GM19468 (cell line): ENCODE measurements around the gene EIF3A.
A peak's percentile ranks its signal among the peaks of the same experiment; 100 is the strongest.
"Not testable (repeated sequence)": the region's sequence is repeated elsewhere in the genome, so short reads cannot be mapped to it uniquely, and the experiment has no call there.

ENCODE experiments used
- ATAC-seq: cut with Tn5 transposase; IDR thresholded peaks from one replicate; pipeline ENCODE4 v1.9.1; 2021; ENCODE audit warnings: mild to moderate bottlenecking, moderate library complexity, moderate number of reproducible peaks; ENCODE audit not compliant: unreplicated experiment; ENCODE audit errors: extremely low read depth

EIF3A gene

DNA sequence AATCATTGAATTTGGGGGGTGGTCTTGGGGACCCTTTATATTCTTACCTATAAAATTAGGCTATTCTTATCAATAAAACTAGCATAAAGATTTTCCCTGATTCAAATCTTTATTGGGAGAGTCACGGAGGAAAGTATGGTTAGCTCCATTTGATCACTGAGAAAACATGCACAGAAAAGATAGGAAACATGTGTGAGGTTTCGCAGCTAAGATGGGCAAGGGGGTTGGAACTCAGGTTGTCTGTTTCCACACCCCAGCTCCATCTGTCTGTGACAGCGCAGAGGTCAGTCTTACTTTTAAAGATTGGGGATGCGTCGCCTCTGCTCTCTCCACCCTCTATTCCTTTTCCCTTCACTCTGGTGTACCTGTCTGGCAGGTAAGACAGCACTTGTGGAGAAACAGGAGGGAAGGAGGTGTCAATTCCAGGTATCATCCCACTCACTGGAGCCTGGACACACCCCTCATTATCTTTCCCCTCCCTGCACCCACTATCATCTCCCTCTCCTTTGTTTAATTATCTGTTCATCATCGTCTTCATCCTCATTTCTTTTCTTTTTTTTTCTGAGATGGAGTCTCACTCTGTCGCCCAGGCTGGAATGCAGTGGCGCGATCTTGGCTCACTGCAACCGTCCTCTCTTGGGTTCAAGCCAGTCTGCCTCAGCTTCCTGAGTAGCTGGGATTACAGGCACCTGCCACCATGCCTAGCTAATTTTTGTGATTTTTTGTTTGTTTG lies 20.9 kb upstream of the EIF3A start:
- no peak for ATAC-seq

DNA sequence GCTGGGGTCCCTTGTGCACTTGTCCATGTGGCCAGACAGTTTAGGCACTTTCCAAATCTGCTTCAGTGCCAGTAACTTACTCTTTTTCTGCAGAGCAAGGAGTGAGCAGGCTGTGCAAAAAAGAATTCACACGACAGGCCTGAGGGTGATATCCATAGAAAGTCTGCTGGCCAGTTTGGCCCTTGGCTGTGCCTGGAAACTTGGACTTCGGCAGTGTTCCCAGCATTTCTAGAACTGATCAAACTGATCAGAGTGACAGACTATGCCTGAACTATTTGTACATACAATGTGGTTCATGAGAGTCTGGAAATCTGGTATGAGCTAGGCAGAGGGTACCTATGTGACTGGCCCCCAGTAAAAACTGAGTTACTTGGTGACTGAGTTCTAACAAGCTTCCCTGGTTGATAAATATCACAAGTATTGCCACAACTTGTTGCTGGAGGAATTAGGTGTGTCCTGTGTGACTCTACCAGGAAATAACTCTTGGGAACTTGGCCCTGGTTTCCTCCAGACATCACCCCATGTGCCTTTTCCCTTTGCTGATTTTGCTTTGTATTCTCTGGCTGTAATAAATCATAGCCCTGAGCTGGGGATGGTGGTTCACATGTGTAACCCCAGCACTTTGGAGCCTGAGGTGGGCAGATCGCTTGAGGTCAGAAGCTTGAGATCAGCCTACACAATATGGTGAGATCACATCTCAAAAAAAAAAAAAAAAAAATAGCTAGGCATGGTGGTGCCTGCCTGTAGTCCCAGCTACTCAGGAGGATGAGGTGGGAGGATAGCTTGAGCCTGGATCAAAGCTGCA lies 20.0 kb upstream of the EIF3A start:
- no peak for ATAC-seq

DNA sequence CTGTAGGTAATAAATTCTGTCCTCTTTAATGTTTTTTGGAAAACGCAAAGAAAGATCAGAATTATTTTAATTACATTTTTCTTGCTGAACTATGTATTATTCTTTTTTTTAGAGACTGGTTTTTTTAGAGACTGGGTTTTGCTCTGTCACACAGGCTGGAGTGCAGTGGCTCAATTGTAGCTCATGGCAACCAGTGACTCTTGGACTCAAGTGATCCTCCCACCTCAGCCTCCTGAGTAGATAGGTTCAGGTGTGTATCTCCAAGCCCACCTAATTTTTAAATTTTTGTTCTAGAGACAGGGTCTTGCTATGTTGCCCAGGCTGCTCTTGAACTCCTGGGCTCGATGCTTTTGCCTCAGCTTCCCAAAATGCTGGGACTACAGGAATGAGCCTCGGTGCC lies 18.0 kb upstream of the EIF3A start:
- no peak for ATAC-seq

DNA sequence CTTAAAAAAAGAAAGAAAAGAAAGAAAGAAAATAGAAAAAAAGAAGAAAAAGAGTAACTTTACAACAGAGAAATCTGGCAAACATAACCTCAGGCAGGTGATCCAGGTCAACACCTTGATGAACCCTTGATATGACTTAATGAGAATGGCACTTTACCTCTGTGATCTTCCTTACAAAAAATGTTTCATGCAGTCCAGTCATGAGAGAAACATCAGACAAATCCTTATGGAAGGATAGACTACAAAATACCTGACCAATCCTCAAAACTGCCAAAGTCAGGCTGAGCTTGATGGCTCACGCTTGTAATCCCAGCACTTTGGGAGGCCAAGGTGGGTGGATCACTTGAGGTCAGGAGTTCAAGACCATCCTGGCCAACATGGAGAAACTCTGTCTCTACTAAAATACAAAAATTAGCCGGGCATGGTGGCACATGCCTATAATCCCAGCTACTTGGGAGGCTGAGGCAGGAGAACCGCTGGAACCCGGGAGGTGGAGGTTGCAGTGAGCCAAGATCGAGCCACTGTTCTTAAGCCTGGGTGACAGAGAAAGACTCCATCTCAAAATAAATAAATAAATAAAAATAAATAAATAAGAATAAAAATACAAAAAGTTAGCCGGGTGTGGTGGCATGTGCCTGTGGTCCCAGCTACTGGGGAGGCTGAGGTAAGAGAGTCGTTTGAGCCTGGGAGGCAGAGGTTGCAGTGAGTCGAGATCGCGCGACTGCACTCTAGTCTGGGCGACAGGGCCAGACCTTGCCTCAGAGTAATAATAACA lies 16.2 kb upstream of the EIF3A start:
- ATAC-seq, result not testable (repeated sequence)

DNA sequence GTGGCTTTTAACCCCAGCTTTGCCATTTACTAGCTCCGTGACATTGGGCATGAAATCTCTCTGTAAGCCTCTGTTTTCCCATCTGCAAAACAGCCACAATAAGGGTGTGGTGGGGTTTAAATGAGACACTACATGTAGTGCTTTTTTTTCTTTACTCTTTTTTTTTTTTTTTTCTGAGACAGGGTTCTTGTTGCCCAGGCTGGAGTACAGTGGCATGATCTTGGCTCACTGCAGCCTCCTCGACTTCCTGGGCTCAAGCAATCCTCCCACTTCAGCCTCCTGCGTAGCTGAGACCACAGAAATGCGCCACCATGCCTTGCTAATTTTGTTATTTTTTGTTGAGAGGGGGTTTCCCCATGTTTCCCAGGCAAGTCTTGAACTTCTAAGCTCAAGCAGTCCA lies 15.0 kb upstream of the EIF3A start:
- ATAC-seq, result no peak

DNA sequence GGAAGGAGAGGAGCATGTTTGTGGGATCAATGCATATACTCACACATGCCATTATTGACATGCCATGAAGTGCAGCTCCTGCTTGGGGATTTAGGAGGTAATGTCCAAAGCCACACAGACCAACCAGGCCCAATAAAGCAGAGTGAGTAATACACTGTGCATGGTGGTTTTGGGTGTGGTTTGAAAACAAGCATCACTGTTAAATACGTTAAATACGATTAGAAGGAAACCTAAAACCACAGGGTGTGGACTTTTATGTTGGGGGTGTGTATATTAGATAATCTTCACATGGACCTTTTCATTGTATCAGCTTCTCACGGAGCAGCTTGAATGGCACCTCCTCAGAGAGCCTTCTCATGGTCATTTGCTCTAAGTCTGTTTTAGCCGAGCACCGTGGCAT lies 10.4 kb upstream of the EIF3A start:
- ATAC-seq, result no peak

DNA sequence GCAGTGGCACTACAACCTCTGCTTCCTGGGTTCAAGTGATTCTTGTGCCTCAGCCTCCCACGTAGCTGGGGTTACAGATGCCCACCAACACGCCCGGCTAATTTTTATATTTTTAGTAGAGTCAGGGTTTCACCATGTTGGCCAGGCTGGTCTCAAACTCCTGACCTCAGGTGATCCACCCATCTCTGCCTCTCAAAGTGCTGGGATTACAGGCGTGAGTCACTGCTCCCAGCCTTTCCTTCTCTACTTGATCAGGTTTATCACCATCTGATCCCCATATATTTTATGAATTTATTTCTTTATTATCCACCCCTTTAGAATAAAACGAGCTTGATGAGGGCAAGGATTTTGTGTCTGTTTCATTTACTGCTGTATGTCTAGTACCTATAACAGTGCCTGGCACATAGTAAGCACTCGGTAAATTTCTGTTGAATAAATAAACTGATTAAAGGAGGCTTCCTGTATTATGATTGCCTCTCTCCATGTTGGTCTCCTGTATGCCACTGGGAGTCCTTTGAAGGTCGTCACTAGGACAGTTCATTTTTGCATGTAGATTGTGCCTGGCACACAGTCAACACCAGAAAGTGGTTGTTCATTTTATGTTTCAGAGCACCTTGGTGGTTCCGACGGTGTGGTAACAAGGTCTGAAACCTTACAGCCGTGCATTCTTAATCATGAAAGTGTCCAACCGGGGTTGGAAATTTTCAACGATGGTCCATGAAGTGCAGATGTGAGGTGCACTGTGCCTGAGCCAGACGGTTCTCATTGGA lies 9.6 kb upstream of the EIF3A start:
- no peak for ATAC-seq

DNA sequence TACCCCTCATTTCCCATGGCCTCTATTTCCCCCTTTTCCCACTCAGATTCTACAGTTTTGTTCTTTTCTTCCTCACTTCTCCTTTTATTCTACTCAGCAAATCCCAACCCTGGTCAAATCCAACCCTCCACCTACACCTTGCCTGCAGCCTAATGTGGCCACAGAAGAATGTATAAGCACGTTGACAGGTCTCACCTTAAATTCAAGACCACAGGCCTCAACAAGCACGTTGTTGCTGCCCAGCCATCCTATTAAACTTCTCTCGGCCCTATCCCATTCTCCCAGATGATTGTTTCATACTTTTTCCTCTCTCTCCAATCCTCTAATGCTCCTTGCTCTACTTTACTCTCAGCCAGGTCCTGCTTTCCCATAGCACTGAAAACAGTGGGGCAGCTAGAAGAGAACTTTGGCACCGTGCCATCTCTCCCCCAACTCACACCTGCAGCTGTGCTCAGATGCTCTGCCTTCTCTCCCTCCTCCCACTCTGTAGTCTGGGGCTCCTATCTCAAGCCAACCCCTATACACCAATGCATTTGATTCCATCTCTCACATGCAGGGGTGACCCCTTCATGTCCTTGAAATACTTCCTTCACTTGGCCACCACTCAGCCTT lies 6.8 kb upstream of the EIF3A start:
- ATAC-seq, result no peak

DNA sequence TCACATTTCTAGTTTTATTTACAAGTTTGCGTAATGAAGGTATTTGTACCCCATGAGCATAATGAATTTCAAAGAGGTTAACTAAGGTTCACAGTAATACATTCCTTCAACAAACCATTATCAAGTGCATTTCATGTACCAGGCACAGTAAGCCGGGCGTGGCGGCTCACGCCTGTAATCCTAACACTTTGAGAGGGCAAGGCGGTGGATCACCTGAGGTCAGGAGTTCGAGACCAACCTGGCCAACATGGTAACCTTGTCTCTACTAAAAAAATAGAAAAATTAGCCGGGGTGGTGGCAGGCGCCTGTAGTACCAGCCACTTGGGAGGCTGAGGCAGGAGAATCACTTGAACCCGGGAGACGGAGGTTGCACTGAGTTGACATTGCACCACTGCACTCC lies 4.3 kb upstream of the EIF3A start:
- ATAC-seq, result no peak

DNA sequence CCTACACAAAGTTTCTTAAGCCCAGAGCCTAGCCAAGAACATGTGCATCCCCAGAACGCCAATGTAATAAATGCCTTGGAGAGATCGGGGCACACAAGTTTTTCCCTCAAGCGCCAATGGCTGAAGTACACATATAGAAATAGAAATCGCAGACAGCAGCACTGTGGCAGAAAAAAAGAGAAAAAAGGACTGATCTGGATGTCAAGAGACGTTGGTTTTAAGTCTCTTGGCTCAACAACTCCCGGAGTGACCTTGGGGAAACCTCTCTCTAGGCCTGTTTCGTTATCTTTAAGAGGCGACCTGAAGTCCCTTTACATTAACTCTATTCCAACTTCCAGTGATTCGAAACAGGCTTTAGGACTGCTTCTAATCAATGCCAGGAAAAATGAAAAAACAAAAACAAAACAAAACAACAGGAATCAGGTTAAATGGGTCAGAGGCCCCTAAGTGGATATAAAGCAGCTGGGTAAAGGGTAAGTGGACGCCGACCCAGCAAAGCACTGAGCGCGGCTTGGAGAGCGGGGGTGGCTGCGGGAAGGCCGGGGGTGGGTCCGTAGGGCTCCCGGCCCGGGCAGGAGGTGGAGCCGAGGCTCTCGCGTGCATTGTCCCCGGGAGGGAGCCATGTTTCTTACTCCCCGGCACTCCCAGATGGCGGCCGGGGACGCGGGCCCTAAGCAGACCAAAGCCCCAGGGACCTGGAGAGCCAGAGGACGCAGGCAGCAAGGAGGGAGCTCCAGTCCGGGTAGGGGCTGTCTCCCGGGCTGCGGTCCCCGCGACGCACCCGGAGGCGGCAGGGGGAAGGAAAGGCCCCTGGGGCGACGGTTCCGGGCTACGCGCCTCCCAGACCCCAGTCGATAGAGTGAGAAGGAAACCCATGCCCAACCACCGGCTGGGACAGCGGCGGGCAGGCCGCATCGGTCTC lies 757 bp downstream of the EIF3A start:
- ATAC-seq, result peak; percentile 21

DNA sequence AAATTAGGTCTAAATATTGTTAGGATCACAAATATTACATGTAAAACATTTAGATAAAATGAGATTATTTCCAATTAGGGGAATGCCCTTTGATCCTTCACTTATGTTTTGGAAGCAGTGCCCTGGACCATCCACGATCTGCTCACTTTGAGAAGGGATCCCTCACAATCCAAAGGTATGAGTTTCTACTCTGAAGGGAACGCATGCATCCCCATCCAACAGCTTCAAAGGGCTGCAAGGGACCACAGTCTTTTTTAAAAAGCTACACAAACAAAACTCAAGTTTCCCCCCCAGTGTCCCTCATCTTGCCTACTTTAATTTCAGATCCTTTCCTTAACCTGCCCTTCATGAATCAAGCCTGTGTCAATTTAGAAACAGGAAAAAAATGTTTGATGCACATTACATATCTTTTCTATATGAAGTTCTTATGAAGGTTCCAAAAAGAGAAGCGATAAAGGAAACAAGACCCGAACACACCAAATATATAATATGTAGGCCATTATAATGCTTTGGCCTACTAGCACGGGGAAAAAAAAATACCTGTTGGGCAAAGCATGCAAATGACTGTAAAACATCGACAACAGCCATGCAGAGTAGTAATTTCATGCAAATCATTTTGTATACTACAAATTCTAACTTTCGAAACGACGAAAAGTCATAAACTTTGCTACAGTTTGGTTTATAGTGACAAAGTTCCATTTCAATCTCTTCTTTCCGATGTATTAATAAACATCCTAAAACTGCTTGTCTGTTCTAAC lies 2.0 kb downstream of the EIF3A start:
- ATAC-seq, result no peak

DNA sequence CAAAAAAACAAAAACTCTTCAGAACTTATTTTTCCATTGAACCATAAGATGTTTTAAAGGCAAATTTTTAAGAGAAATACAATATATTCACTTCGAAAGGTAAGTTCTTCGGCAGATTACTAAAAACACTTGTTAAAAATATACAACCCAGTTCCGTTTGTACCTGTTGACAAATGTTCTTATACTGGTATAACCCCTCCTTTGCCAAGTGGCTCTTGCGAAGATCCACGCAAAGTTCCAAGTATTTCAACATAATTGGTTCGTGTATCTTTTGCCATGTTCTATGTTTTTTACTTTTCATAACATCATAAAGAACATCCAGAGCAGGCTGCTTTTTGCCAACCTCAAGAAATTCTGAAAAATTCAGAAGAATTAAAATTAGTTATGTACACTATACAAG lies 7.0 kb downstream of the EIF3A start:
- ATAC-seq, result no peak

DNA sequence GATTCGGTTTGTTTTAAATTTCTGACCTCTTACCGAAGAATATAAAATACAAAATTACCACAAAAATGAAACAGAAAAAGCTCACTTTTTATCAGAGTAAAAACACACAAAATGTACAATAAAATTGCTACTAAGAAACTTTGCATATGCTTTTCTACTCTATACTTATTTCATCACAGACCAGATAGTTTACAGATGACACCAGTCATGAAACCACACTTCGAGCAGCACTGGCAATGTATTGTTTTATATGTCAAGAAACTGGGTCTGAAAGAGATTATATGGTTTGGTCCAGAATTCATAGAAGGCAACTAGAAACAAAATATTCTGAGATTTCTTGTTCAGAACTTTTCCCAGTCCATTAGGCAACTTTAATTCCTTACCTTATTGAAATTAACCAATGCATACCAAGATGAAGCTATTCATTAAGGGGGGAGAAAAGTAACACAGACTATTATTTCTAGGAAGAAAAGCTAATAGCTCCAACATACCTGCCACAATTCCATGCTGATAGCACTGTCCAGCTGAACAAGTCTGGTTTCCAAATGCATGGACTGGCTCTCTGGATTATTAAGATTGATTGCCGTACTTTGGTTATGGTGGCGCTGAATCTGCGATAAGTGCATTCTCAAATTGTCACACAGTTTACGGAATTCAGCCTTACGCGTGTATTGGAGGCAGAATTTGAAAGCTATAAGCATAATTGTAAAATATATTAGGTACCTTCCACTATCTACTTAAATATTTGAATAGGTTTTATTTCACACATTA lies 10.0 kb downstream of the EIF3A start:
- ATAC-seq, result no peak

DNA sequence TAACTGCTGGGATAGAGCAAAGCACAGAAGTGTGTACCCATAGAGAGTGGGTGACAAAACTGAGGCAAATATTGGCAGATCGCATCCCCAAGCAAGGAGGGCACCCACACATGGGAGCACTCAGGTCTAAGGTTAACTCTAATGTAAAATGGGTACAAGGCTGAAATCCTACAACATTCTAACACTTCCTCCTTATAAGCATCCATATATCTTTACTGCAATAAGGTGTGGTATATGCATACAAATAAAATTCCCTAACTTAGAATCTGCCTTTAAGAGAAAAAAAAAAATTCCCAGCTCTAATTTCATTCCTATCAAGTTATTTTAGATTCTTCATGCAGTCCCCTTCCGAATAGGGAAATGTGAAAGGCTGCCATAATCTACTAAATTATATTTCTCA lies 18.7 kb downstream of the EIF3A start:
- no peak for ATAC-seq

DNA sequence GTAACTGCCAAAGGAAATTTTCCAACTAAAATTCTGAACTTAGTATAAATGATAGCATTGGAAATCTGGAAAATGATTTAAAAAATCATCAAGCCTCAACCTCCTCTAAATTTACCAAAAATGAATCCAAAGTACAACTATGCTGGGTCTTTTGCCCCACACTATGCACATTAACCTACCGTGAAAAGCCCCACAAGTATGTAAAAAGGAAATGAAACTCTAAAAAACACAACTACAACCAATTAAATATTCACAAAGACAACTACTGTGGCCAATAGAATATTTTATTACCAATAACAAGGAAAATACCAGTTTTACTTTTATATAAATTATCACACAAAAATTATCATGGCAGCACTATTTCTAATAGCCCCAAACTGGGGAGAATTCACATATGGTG lies 19.3 kb downstream of the EIF3A start:
- ATAC-seq, result no peak

DNA sequence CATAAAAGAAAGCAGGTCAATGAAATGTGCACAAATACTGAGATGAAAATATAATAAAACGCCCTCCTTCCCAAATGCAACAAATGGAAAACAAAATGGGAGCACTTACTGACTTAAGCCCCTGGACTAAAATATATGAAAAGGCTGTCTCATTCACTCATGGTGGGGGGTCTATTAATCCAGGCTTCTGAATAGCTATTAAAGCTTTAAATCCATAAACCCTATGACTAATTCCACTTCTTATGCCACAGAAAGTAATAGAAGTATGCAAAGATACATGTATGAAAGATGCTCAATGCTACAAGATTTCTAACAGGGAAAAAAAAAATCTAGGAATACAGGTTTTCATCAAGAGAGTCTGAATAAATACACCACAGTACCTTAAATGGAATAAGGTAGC lies 20.5 kb downstream of the EIF3A start:
- no peak for ATAC-seq

DNA sequence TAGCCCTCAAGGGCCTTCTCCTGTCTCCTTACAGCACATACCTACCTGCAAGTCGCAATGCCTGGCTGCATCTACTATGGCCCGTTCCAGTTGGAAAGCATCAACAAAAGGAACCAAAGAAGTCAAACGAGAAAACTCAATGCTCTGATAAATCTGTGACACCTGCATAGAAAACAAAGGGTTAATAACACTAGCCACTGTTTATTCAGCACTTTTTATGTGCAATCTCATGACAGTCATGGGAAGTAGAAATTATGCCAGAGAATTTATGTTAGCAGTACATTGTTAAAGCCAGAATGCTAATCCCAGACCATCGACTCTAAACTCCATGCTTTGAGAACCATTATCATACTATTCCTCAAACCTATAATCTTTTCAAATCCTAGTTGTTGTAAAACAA lies 21.1 kb downstream of the EIF3A start:
- ATAC-seq, result no peak
